WERI-Rb-1 (cell line): ENCODE data around the gene ATXN7L1.
A peak's percentile ranks its signal among the peaks of the same experiment; 100 is the strongest.

Source experiments
- DNase-seq: peaks from one replicate; pipeline ENCODE4 v3.0.0-alpha.2; 2020
- H3K27ac ChIP-seq: fragments of 250-450 bp; sonication (Bioruptor Pico); 2 replicates; pipeline ENCODE4 v1.5.1; 2020; ENCODE audit warnings: mild to moderate bottlenecking, moderate library complexity
- H3K27me3 ChIP-seq: fragments of 250-450 bp; sonication (Bioruptor Pico); 2 replicates; pipeline ENCODE4 v1.5.1; 2021; ENCODE audit warnings: mild to moderate bottlenecking, low read depth, moderate library complexity; ENCODE audit not compliant: insufficient read depth, severe bottlenecking
- H3K36me3 ChIP-seq: fragments of 250-450 bp; sonication (Bioruptor Pico); 2 replicates; pipeline ENCODE4 v1.5.1; 2020; ENCODE audit warnings: mild to moderate bottlenecking, moderate library complexity
- H3K4me3 ChIP-seq: 2 replicates; pipeline ENCODE4 v1.5.1; 2011; ENCODE audit warnings: low read depth, mild to moderate bottlenecking, control low read depth, low read length
- H3K9me3 ChIP-seq: fragments of 250-450 bp; sonication (Bioruptor Pico); 2 replicates; pipeline ENCODE4 v1.5.1; 2021; ENCODE audit warnings: mild to moderate bottlenecking, moderate library complexity; ENCODE audit not compliant: severe bottlenecking
- CTCF ChIP-seq: IDR thresholded peaks from 2 replicates; pipeline ENCODE4 v1.5.1; 2011; ENCODE audit warnings: low read depth, mild to moderate bottlenecking, control low read depth, inconsistent platforms, low read length

The ATXN7L1 gene

GRCh38 chr7:105638902-105639495 is 237.4 kb downstream of the ATXN7L1 start:
- TF ChIP-seq CTCF: no peak
- no peak for DNase-seq
- no peaks in the 10 kb centered on the region; the same call in 1 of the 2 replicates for H3K36me3 ChIP-seq
- peak overlapping the region; percentile 81 for H3K27ac ChIP-seq
- H3K4me3 ChIP-seq: no peak overlapping the region
- no peaks in the 10 kb centered on the region for H3K27me3 ChIP-seq
- H3K9me3 ChIP-seq: no peaks in the 10 kb centered on the region

- no peak overlapping the region for H3K4me3 ChIP-seq
- no peak for TF ChIP-seq CTCF
- no peaks in the 10 kb centered on the region for H3K27me3 ChIP-seq
- no peaks in the 10 kb centered on the region for H3K9me3 ChIP-seq
- DNase-seq: no peak
- H3K36me3 ChIP-seq: no peaks in the 10 kb centered on the region; the same call in 1 of the 2 replicates
- no peak overlapping the region for H3K27ac ChIP-seq
Measured at GRCh38 chr7:105638334-105638733, 238.1 kb downstream of the ATXN7L1 start.

- TF ChIP-seq CTCF: no peak
- DNase-seq: no peak
- Histone ChIP-seq H3K9me3 (no peaks in the 10 kb centered on the region), H3K27ac (no peak overlapping the region; the same call in 1 of the 2 replicates), H3K36me3 (no peaks in the 10 kb centered on the region; the same call in 1 of the 2 replicates), H3K4me3 (no peak overlapping the region), H3K27me3 (no peaks in the 10 kb centered on the region)
Measured at GRCh38 chr7:105637755-105638154, 238.6 kb downstream of the ATXN7L1 start.

- Histone ChIP-seq H3K4me3 (no peak overlapping the region), H3K27ac (no peak overlapping the region), H3K36me3 (no peaks in the 10 kb centered on the region; the same call in 1 of the 2 replicates), H3K27me3 (no peaks in the 10 kb centered on the region), H3K9me3 (no peaks in the 10 kb centered on the region)
- no peak for DNase-seq
- TF ChIP-seq CTCF: no peak
Measured at GRCh38 chr7:105636982-105637381, 239.4 kb downstream of the ATXN7L1 start.

GRCh38 chr7:105635197-105635596 is 241.2 kb downstream of the ATXN7L1 start:
- Histone ChIP-seq H3K36me3 (no peaks in the 10 kb centered on the region; the same call in 1 of the 2 replicates), H3K27me3 (no peaks in the 10 kb centered on the region), H3K27ac (no peak overlapping the region), H3K4me3 (no peak overlapping the region), H3K9me3 (no peaks in the 10 kb centered on the region)
- no peak for TF ChIP-seq CTCF
- no peak for DNase-seq

GRCh38 chr7:105625986-105626385 is 250.4 kb downstream of the ATXN7L1 start:
- DNase-seq: no peak
- Histone ChIP-seq H3K9me3 (peaks cover 3% of the 10 kb centered on the region), H3K36me3 (peaks cover 4% of the 10 kb centered on the region)

More at GRCh38 chr7:105625986-105626385, 250.4 kb downstream of the ATXN7L1 start:
- H3K27me3 ChIP-seq: no peaks in the 10 kb centered on the region
- no peak overlapping the region for H3K4me3 ChIP-seq
- no peak overlapping the region for H3K27ac ChIP-seq
- no peak for TF ChIP-seq CTCF
